ENCODE measurements around the gene RCAN3. TPM values are rescaled to one million over a fixed set of nuclear protein-coding genes. Genes with fewer than 3 reads are reported as not detected.
"Not testable (repeated sequence)": the region's sequence is repeated elsewhere in the genome, so short reads cannot be mapped to it uniquely, and the experiment has no call there.

RCAN3 gene
- total RNA-seq, 1 donor from 2014 or later: 19.0 TPM

DNA sequence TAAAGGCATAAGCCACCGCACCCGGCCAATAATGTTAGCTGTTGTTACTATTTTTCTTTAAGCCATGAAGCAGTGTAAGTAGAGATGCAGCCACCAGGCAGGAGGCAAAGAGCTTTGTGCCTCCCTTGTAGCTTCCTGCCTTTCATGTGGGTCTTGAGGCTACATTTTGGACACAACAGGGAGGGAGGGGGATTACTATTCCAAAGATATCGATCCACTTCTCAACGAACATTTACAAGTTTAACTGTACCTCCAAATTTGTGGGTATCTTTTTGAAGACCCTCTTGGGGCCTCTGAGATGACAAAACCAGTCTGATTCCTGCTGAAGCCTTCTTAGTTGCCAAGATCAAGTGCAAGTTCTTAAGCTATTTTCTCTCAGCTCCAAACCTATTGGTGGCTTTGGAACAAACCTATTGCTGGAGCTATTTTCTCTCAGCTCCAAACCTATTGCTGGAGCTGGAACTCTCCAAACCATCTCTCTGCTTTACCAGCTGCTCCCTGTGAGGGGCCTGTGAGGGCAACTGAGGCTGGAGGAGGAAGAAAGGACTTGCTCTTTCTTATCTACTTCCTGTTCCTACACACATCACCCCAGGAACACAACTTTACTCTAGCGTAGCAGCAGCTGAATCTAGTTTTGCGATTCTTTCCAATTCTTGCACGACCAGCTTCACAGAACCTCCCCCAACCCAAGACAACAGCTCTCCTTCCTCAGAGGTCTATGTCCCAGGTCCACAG, 16.1 kb upstream of the RCAN3 start:
- no peak for DNase-seq (ENCODE audit: low spot score)

DNA sequence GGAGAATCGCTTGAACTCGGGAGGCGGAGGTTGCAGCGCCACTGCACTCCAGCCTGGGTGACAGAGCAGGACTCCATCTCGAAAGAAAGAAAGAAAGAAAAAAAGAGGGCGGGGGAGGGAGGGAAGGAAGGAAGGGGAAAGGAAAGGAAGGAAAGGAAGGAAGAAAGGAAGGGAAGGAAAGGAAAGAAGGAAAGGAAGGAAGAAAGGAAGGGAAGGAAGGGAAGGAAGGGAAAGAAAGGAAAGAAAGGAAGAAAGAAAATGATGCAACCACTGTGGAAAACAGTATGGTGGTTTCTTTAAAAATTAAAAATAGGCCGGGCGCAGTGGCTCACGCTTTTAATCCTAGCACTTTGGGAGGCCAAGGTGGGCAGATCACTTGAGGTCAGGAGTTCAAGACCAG, 15.2 kb upstream of the RCAN3 start:
- no peak for DNase-seq (ENCODE audit: low spot score)

- not testable (repeated sequence) for DNase-seq (ENCODE audit: low spot score)
Measured at GRCh38 chr1:24488159-24488558, 14.5 kb upstream of the RCAN3 start.

GRCh38 chr1:24489674-24490073, 13.0 kb upstream of the RCAN3 start:
- no peak for DNase-seq (ENCODE audit: low spot score)

- DNase-seq (ENCODE audit: low spot score): no peak
Measured at GRCh38 chr1:24490101-24490781, 12.4 kb upstream of the RCAN3 start.

GRCh38 chr1:24491577-24492360, 10.9 kb upstream of the RCAN3 start:
- DNase-seq (ENCODE audit: low spot score): no peak

GRCh38 chr1:24492935-24493334, 9.7 kb upstream of the RCAN3 start:
- DNase-seq (ENCODE audit: low spot score): not testable (repeated sequence)

DNA sequence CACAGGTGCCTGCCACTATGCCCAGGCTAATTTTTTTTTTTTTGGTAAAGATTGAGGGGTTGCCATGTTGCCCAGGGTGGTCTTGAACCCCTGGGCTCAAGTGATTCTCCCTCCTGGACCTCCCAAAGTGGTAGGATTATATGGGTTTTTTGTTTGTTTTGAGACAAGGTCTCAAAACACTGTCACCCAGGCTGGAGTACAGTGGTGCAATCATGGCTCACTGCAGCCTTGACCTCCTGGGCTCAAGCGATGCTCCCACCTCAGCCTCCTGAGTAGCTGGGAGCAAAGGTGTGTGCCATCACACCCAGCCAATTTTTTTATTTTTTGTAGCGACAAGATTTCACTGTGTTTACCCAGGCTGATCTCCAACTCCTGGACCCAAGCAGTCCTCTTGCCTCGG, 8.9 kb upstream of the RCAN3 start:
- DNase-seq (ENCODE audit: low spot score): no peak

DNA sequence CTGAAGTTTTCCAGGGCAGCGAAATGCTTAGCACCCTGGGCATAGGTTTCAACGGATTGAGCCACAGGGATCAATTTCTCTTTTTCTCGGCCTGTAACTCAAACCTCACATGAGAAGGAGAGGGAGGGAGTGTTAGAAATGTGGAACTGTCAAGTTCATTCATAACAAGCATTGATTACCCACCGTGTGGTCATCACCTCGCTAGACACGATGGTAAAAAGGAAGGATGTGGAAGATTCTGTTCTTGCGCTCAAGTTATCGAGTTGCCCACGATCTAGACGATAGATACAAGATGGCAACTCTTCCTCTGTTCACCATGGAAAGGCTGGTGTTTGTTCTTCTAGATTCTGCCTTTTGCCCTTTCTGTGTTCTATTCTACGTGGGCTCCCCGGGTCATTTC, 4.0 kb upstream of the RCAN3 start:
- DNase-seq (ENCODE audit: low spot score): no peak

- DNase-seq (ENCODE audit: low spot score): no peak
Measured at GRCh38 chr1:24500448-24501048, 2.1 kb upstream of the RCAN3 start.

- DNase-seq (ENCODE audit: low spot score): no peak
Measured at GRCh38 chr1:24501371-24502064, 1.1 kb upstream of the RCAN3 start.

GRCh38 chr1:24502065-24502708, 449 bp upstream of the RCAN3 start:
- peak; percentile 83 for DNase-seq (ENCODE audit: low spot score)

- peak; percentile 52 for DNase-seq (ENCODE audit: low spot score)
Measured at GRCh38 chr1:24503059-24503751, 569 bp downstream of the RCAN3 start.

DNA sequence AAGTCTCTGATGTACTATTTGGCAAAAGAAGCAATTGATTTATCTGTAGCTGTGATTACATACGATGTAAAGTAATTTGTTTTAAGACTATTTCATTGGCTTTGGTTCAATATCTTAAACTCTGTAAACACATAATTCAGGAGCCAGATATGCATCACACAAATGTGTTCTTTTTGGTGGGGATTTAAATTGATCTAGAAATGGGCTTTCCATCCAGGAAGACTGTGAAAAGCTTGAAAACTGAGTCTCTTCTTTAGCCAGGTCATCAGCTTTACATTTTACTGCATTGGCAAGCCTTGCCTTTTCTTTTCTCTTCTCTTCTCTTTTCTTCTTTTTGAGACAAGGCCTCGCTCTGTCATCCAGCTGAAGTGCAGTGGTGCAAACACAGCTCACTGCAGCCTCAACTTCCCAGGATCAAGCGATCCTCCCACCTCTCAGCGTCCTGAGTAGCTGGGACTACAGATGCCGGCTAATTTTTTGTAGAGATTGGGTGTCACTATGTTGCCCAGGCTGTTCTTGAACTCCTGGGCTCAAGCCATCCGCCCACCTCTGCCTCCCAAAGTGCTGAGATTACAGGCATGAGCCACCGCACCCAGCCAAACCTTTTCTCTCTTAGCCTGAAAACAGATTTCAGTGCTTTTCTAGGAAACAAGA, 1.4 kb downstream of the RCAN3 start:
- peak; percentile 28 for DNase-seq (ENCODE audit: low spot score)

GRCh38 chr1:24504560-24504959, 1.9 kb downstream of the RCAN3 start:
- DNase-seq (ENCODE audit: low spot score): peak; percentile 3

- peak; percentile 3 for DNase-seq (ENCODE audit: low spot score)
Measured at GRCh38 chr1:24505816-24506215, 3.2 kb downstream of the RCAN3 start.

- DNase-seq (ENCODE audit: low spot score): peak; percentile 0
Measured at GRCh38 chr1:24506691-24507381, 4.2 kb downstream of the RCAN3 start.

DNA sequence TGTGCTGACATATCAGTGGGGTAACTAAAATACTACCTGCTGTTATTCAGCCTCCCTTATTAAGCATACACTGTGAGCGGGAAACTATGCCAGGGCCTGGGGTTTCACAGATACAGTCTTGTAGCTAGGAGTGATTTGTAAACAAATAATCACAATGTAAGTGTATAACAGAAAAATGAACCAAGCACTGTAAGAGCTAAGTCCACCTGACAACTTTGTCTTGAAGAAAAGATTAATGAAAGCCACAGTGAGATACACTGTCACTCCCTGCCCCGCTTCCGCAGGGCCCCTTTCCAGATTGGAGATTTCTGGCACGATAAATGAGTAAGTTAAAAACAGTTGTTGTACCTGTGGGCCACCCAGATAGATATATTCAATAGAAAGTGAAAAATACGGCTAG, 4.8 kb downstream of the RCAN3 start:
- no peak for DNase-seq (ENCODE audit: low spot score)

GRCh38 chr1:24508911-24509310, 6.3 kb downstream of the RCAN3 start:
- DNase-seq (ENCODE audit: low spot score): no peak

All from ureter (tissue), 1 donor.